Lower leg skin (tissue), 3 donors: ENCODE measurements around the gene LIN7A.

ENCODE experiments used
- CTCF ChIP-seq, 3 donors: fragments of 450-650 bp; IDR thresholded peaks; one replicate each; pipeline ENCODE4 v1.5.1; 2016; ENCODE audit warnings: antibody characterized with exemption in 3 of 3, mild to moderate bottlenecking in 3 of 3, moderate library complexity in 2 of 3
- POLR2A ChIP-seq, 2 donors: fragments of 450-650 bp; IDR thresholded peaks; one replicate each; pipeline ENCODE4 v1.6.1; 2016 to 2017; ENCODE audit warnings: antibody characterized with exemption in 2 of 2, mild to moderate bottlenecking in 1 of 2, moderate library complexity in 1 of 2

GRCh38 chr12:80968326-80968725, 30.6 kb upstream of the LIN7A start:
- no peak for TF ChIP-seq POLR2A (IDR thresholded peaks at IDR 0.05)
- no peak for TF ChIP-seq CTCF (IDR thresholded peaks at IDR 0.05)
